HEK293T (cell line): ENCODE data around the gene UQCRQ.

Experiments used
- CTCF ChIA-PET: fragments of 350-600 bp; formaldehyde crosslinking; extraction: SDS; loops from one replicate; lab custom pipeline; 2021; ENCODE audit warnings: antibody characterized with exemption, inconsistent platforms; lab: Yijun Ruan, JAX
- POLR2A ChIA-PET: fragments of 350-600 bp; formaldehyde crosslinking; extraction: SDS; loops from one replicate; lab custom pipeline; 2020; ENCODE audit warnings: antibody characterized with exemption, inconsistent platforms; lab: Yijun Ruan, JAX
- DNase-seq: peaks from one replicate; pipeline ENCODE4 v3.0.0; 2012; ENCODE audit warnings: mixed read lengths; ENCODE audit errors: extremely low spot score
- ARNT ChIP-seq: fragments of 450-650 bp; IDR thresholded peaks from 2 replicates; pipeline ENCODE4 v1.6.1; 2017; ENCODE audit warnings: mild to moderate bottlenecking
- BHLHE40 ChIP-seq: fragments of 450-650 bp; IDR thresholded peaks from 2 replicates; pipeline ENCODE4 v1.6.1; 2016; ENCODE audit warnings: mild to moderate bottlenecking, moderate library complexity, borderline replicate concordance
- CTBP1 ChIP-seq: fragments of 450-650 bp; IDR thresholded peaks from 2 replicates; pipeline ENCODE4 v1.6.1; 2016; ENCODE audit warnings: borderline replicate concordance
- ELF4 ChIP-seq: fragments of 450-650 bp; IDR thresholded peaks from 2 replicates; pipeline ENCODE4 v1.6.1; 2017; ENCODE audit warnings: antibody characterized with exemption
- FOXA1 ChIP-seq: fragments of 450-650 bp; IDR thresholded peaks from 2 replicates; pipeline ENCODE4 v1.6.1; 2016; ENCODE audit warnings: mild to moderate bottlenecking
- FOXK2 ChIP-seq: fragments of 450-650 bp; IDR thresholded peaks from 2 replicates; pipeline ENCODE4 v1.6.1; 2016; ENCODE audit warnings: mild to moderate bottlenecking
- FOXM1 ChIP-seq: fragments of 450-650 bp; IDR thresholded peaks from 2 replicates; pipeline ENCODE4 v1.6.1; 2017; ENCODE audit warnings: mild to moderate bottlenecking, borderline replicate concordance
- HDGF ChIP-seq: fragments of 450-650 bp; IDR thresholded peaks from 2 replicates; pipeline ENCODE4 v1.6.1; 2017; ENCODE audit warnings: antibody characterized with exemption, borderline replicate concordance
- L3MBTL2 ChIP-seq: fragments of 450-650 bp; conservative IDR thresholded peaks from 2 replicates; pipeline ENCODE4 v1.6.1; 2016; ENCODE audit warnings: mild to moderate bottlenecking
- LEF1 ChIP-seq: fragments of 450-650 bp; IDR thresholded peaks from 2 replicates; pipeline ENCODE4 v1.6.1; 2017; ENCODE audit warnings: mild to moderate bottlenecking, borderline replicate concordance
- NFRKB ChIP-seq: fragments of 450-650 bp; IDR thresholded peaks from 2 replicates; pipeline ENCODE4 v1.6.1; 2016; ENCODE audit warnings: mild to moderate bottlenecking, moderate library complexity
- SP1 ChIP-seq: fragments of 450-650 bp; IDR thresholded peaks from 2 replicates; pipeline ENCODE4 v1.6.1; 2017
- SUZ12 ChIP-seq: fragments of 450-650 bp; IDR thresholded peaks from 2 replicates; pipeline ENCODE4 v1.6.1; 2016; ENCODE audit warnings: mild to moderate bottlenecking
- TARDBP ChIP-seq: fragments of 450-650 bp; IDR thresholded peaks from 2 replicates; pipeline ENCODE4 v1.6.1; 2016
- ZNF384 ChIP-seq: fragments of 450-650 bp; IDR thresholded peaks from 2 replicates; pipeline ENCODE4 v1.6.1; 2016
- TF ChIP-seq, protein P1 (sequence below): fragments of 450-650 bp; IDR thresholded peaks from 2 replicates; pipeline ENCODE4 v1.6.1; 2016

UQCRQ gene

DNA sequence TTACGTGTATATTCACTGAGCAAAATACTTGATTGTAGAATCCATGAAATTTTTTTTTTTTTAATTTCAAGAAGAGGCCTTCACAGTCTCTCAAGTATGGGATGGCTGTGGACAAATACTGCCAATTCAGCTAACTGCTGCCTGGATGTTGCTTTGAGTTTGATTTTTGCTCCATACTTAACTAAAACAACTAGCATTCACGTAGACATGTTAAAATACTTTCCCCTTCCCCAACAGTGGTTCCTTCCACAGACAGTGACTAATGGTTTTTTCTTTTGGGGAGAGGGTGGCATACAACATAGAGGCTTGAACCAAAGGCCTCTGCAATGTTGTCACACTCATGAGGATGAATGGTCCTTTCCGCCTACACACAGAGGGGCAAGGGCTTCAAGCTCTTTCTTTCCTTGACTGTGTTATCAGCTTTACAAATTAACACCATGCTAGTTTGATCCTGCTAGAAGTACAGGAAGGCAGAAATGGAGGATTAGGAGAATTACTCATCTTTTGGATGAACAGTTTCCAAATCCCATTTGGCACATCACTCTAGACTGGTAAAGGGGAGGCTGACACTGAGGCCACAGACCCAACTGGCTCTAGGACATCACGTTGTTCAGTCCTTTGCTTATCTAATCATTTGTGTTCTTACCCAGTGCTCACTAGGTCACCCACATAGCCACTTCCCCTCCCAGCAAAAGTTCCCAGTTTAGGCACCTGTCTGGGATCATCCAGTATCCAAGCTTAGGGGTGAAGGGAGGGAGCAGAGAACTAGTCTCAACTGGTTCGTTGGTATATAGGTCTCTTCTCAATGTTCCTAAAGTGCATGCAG is 5.2 kb downstream of the UQCRQ start:
- POLR2A ChIA-PET, result interaction anchor here (0.8 to 1.6 kb wide), 4 partner anchors 12 to 134 kb away, joined by 3 to 4 read pairs (median 4); partner anchors contain the start of genes KIF3A and SHROOM1
- CTCF ChIA-PET, result interaction anchor here (1.0 kb wide), 1 partner anchor 11 kb away, joined by 5 read pairs; no protein-coding TSS in a partner anchor
- no peak for TF ChIP-seq FOXA1
- TF ChIP-seq ELF4, result no peak
- TF ChIP-seq ZNF384, result no peak
- TF ChIP-seq FOXK2, result no peak
- TF ChIP-seq SUZ12, result no peak
- TF ChIP-seq L3MBTL2, result no peak
- TF ChIP-seq, protein P1, sequence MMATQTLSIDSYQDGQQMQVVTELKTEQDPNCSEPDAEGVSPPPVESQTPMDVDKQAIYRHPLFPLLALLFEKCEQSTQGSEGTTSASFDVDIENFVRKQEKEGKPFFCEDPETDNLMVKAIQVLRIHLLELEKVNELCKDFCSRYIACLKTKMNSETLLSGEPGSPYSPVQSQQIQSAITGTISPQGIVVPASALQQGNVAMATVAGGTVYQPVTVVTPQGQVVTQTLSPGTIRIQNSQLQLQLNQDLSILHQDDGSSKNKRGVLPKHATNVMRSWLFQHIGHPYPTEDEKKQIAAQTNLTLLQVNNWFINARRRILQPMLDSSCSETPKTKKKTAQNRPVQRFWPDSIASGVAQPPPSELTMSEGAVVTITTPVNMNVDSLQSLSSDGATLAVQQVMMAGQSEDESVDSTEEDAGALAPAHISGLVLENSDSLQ, result no peak
- no peak for TF ChIP-seq CTBP1
- TF ChIP-seq TARDBP, result no peak
- no peak for TF ChIP-seq BHLHE40
- TF ChIP-seq FOXM1, result no peak
- no peak for TF ChIP-seq HDGF
- no peak for TF ChIP-seq LEF1
- TF ChIP-seq SP1, result no peak
- TF ChIP-seq ARNT, result no peak
- no peak for TF ChIP-seq NFRKB
- DNase-seq, result no peak

DNA sequence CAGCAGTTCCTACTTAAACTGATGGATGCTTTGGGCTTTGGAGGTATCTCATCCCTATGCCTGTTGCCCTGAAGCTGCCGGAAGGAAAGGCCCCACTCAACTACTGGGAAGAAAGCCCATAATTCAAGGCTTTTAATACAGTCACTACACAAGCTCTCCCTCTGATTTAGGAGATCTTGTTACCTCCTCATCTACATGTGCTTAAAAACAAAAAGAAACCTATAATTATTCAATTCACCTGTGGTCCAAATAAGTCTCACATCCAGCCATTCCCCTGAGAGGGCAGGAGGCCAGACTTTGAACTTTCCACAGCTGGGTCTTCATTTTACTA is 6.3 kb downstream of the UQCRQ start:
- CTCF ChIA-PET, result no interaction called here
- POLR2A ChIA-PET, result interaction anchor here (1.6 kb wide), 1 partner anchor 42 kb away, joined by 4 read pairs; the partner anchor contains the start of gene SHROOM1
- DNase-seq, result no peak
- TF ChIP-seq NFRKB, result no peak

DNA sequence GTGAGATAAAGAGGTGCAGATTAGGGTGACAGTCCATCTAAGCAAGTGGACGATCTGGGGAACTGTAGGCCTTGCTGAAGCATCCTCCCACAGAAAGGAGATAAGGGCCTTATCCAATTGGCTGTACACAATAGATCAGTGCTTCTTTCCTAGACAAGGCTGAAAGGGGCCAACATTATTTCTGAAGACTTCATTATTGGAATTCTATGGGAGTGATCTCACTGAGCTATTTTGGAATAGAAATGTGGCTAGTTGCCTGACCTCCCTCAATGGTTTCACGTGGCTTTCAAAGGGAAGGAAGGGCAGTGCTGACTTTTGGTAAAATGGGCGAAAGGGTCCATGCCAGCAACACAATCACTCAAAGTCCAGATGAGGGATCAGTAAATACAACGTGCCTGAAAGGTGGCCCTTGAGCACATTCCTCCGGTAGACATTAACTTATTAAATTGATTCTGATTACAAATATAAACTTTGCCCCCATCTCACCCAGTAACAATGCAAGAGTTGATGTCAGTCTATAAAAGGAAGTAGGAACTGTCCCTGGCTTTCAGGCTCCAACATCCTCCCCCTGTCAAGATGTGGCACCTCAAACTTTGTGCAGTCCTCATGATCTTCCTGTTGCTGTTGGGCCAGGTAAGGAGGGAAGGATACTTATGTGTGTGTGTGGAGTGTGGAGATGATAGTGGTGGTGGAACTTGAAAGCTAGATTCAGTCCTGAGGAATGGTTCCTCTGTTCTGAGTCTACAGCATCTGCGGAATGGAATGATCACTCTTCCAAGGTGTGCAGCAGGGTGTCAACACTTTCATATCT is 6.9 kb downstream of the UQCRQ start, which contains the start of gene LEAP2:
Gene LEAP2, plus strand, starts transcription at position 550 of the 811 bp plus-strand sequence. Its CDS starts 27 bp downstream, at position 577.
- ChIA-PET CTCF (interaction anchor here (1.5 kb wide), 1 partner anchor 10 kb away, joined by 4 read pairs; no protein-coding TSS in a partner anchor), POLR2A (interaction anchor here (1.6 kb wide), 1 partner anchor 43 kb away, joined by 4 read pairs; the partner anchor contains the start of gene SHROOM1)
- no peak for TF ChIP-seq TARDBP
- no peak for TF ChIP-seq ELF4
- no peak for TF ChIP-seq FOXK2
- TF ChIP-seq SUZ12, result no peak
- TF ChIP-seq NFRKB, result no peak
- no peak for TF ChIP-seq BHLHE40
- TF ChIP-seq SP1, result no peak
- no peak for TF ChIP-seq ZNF384
- no peak for TF ChIP-seq FOXA1
- TF ChIP-seq HDGF, result no peak
- no peak for TF ChIP-seq CTBP1
- TF ChIP-seq ARNT, result no peak
- no peak for TF ChIP-seq FOXM1
- TF ChIP-seq LEF1, result no peak
- no peak for TF ChIP-seq L3MBTL2
- DNase-seq, result no peak

DNA sequence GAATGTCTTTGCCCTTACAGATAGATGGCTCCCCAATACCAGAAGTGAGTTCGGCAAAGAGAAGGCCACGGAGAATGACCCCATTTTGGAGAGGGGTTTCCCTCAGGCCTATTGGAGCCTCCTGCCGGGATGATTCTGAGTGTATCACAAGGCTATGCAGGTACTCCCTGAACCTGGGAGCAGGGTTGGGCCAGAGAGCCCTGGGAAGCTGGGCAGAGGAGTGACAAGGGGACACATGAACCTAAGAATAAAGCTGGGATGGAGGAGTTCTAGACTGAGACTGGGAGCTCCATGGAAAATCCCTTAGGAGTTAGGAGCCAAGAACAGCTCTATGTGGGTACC is 7.5 kb downstream of the UQCRQ start:
- ChIA-PET POLR2A (no interaction called here), CTCF (interaction anchor here (0.6 to 1.5 kb wide), 2 partner anchors 9 to 127 kb away, joined by 4 read pairs; no protein-coding TSS in a partner anchor)
- TF ChIP-seq ARNT, result no peak
- TF ChIP-seq ELF4, result no peak
- no peak for TF ChIP-seq CTBP1
- TF ChIP-seq ZNF384, result no peak
- TF ChIP-seq L3MBTL2, result no peak
- no peak for TF ChIP-seq TARDBP
- no peak for TF ChIP-seq BHLHE40
- no peak for TF ChIP-seq SUZ12
- no peak for TF ChIP-seq HDGF
- no peak for TF ChIP-seq FOXK2
- no peak for DNase-seq

DNA sequence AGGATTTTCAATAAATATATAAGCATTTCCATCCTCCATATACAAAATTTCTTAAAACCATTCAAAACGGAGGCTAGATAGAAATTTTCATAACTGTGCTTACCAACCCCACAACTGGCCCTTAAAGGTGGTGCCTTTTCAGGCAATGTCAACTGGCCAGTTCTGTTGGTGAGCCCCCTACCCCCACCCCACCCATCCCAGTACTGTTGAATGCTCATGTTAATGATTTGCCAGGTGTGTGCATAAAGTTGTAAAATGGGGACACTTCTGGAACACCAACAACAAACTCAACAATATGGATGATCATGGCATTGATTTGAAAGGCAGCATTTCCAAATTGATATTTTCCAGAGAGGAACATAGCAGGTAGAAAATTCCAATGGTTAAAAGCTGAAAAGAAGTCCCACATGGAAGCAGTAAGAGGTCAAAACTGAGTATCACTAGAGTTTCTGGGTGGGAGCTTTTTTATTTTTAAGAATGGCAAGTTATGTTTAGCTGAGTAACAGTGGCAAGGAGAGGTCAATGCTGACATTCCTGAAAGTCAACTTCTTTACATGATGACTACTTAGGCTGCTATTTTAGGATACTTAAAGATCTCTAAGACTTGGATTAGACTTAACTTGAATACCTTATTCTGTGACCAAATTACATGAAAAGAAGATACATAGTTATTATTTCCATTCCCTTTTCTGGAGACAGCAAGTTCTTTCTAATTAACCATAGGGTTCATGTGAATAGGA is 9.7 kb downstream of the UQCRQ start:
- CTCF ChIA-PET, result interaction anchor here (0.6 kb wide), 1 partner anchor 296 kb away, joined by 3 read pairs; no protein-coding TSS in a partner anchor

More for the DNA sequence above, 9.7 kb downstream of the UQCRQ start:
- no peak for DNase-seq
- POLR2A ChIA-PET, result interaction anchor here (4.0 kb wide), 1 partner anchor 9 kb away, joined by 20 read pairs; the partner anchor contains the start of genes GDF9 and UQCRQ
- TF ChIP-seq L3MBTL2, result no peak
- TF ChIP-seq ELF4, result no peak
- TF ChIP-seq SP1, result no peak
- TF ChIP-seq FOXA1, result no peak
- no peak for TF ChIP-seq CTBP1
- TF ChIP-seq NFRKB, result no peak
- no peak for TF ChIP-seq HDGF
- TF ChIP-seq FOXM1, result no peak
- TF ChIP-seq ARNT, result no peak
- no peak for TF ChIP-seq SUZ12
- no peak for TF ChIP-seq TARDBP
- TF ChIP-seq LEF1, result no peak
- no peak for TF ChIP-seq BHLHE40
- TF ChIP-seq, protein P1, result no peak
- no peak for TF ChIP-seq ZNF384
- no peak for TF ChIP-seq FOXK2
